ENCODE data around the gene EPAS1.

Gene EPAS1

DNA sequence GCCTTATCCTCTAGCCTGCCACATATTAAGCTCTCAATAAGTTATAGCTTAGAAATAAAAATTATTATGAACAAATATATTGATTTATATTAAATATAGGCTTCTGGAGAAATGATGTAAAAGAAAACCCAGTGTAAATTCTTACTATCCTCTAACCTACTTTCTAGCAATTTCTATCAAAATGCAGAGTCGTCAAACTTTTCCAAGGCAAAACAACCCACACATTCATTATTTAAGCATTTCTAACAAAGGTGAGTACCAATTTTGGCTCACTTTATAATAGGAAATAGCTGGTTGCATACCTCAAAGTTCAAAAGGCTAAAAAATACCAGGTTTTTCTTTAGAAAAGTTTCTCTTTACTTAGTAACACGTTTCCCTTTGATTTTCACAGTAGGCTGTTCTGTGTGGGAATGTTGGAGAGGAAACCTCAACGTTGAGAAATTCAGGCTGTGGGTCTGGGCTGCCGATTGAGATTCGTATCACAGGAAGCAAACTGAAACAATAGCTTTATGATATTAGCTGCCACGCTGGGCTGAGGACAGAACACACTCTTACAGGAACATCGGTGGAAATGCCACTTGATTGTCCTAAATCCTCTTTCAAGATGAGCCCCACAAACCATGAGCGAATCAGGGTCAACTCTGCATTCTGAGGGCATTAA, 53.0 kb downstream of the EPAS1 start:
- Mint-ChIP-seq H3K9me3 (no peaks in the 10 kb centered on the region), H3K27ac (peak overlapping the region; percentile 69), H3K27me3 (no peaks in the 10 kb centered on the region), H3K4me3 (peak overlapping the region; percentile 76), H3K36me3 (no peaks in the 10 kb centered on the region), H3K4me1 (peaks cover 87% of the 10 kb centered on the region)

DNA sequence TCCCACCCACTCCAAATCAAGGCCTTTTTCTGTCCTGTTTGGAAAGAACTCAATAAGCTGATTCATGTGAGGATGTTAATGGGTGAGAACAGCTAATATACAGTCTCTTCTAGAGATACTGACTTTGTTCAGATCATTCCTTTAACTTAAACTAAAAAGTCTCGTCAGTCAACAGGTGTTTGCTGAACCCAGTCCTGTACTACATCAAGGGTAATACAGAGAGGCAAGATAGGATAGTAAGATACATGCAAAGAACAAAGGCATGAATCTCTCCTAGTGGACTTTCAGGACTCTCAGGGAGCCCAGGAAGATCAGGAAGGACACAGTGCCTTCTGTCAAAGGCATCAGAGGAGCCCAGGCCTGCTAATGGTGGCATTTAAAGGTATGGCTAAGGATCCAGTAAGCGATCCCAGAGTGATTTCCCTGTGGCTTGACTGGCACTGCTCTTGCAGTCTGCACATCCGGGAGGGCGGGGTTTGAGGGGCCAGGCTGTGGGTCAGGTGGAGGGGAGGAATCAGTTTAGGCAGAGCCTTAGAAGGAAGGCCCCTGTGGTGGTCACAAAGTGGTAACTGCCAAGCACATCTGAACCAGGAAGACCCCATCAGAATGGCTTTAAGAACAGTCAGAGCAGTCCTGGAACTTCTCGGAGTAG, 54.0 kb downstream of the EPAS1 start:
- H3K4me1 Mint-ChIP-seq = peaks cover 88% of the 10 kb centered on the region
- peak overlapping the region; percentile 69 for H3K27ac Mint-ChIP-seq
- no peaks in the 10 kb centered on the region for H3K27me3 Mint-ChIP-seq
- H3K36me3 Mint-ChIP-seq = no peaks in the 10 kb centered on the region
- H3K4me3 Mint-ChIP-seq = peak overlapping the region; percentile 76
- H3K9me3 Mint-ChIP-seq = no peaks in the 10 kb centered on the region

DNA sequence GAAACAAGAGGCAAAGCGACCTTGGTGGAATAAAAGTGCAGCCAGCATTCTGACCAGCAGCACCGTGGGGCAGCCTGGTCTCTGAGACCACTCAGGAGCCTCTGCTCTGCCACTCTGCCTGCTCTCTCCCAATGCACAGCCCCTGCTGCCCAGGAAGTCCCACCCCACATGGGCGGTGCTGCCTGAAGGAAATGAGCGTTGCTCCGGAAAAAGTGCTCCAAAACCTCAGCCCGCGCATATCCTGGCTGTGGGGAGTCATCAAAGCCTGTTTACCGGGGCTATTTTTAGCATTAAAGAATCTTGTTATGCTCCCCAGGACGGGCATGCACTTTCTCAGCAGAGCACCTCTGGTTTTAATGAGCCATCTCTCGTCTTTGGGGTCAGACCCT, 54.5 kb downstream of the EPAS1 start:
- Mint-ChIP-seq H3K36me3 (no peaks in the 10 kb centered on the region), H3K4me1 (peaks cover 88% of the 10 kb centered on the region), H3K9me3 (no peaks in the 10 kb centered on the region), H3K27ac (peak overlapping the region; percentile 69), H3K4me3 (peak overlapping the region; percentile 76), H3K27me3 (no peaks in the 10 kb centered on the region)

DNA sequence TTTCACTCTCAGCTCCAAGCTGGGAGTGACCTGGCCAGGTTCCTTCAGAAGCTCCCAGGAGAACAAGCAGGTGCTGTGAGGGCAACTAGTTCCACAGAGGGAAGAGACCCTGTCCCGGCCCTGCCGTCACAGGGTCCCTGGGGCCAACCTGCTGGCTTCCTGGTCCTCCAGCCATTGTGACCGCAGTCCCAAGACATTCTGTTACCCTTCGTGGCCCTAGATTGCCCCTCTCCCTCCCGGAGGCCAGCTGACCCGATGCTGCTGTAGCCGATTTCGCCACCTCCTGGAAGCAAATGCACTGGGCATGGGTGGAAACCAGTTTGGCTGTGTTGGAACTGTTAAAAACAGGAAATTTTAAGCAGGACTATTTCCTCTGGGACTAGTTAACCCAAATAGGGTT, 55.4 kb downstream of the EPAS1 start:
- Mint-ChIP-seq H3K27ac (peak overlapping the region; percentile 69), H3K4me3 (peak overlapping the region; percentile 17), H3K9me3 (no peaks in the 10 kb centered on the region), H3K4me1 (peaks cover 88% of the 10 kb centered on the region), H3K36me3 (no peaks in the 10 kb centered on the region), H3K27me3 (no peaks in the 10 kb centered on the region)

DNA sequence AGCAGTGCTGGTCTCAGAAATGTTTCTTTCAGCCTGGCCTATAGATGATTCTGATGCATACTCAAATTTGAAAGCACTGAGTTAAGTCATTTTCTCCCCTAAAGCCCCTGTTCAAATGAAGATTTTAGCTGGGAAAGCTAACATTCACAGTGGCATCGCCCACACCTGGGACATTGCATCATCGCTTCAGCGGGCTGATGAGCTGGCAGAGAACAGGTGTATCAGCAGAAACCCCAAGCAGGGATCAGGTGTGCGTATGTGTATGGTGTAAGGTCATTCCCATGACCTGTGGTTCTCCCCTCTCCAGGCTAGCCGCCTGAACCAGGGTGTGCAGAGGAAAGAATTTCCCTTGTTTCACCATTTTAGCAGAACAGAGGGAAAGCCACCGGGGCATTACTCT, 56.3 kb downstream of the EPAS1 start:
- peaks cover 84% of the 10 kb centered on the region for H3K4me1 Mint-ChIP-seq
- H3K9me3 Mint-ChIP-seq = no peaks in the 10 kb centered on the region
- no peaks in the 10 kb centered on the region for H3K27me3 Mint-ChIP-seq
- H3K27ac Mint-ChIP-seq = peak overlapping the region; percentile 32
- H3K4me3 Mint-ChIP-seq = no peak overlapping the region
- H3K36me3 Mint-ChIP-seq = peaks cover under 1% of the 10 kb centered on the region

DNA sequence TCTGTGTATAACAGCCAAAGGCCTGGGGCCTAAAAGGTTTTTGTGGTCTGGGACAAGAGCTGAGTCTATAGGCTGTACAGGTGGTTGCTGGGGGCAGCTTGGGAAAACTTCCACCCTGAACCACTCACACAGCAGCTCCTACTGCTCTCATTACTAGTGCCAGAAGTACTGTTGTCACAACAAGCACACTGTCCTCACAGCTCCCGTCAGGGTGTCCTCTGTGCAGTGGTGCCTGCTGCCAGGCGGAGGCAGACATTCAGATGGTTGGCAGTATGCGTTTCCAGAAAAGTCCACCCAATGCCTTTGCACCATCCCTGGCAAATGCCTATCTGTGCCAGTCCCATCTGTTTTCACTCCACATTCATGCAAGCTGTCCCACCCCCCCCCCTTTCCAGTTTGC, 58.5 kb downstream of the EPAS1 start:
- Mint-ChIP-seq H3K9me3 (no peaks in the 10 kb centered on the region), H3K4me3 (no peak overlapping the region), H3K27me3 (no peaks in the 10 kb centered on the region), H3K4me1 (peaks cover 65% of the 10 kb centered on the region), H3K27ac (no peak overlapping the region), H3K36me3 (peaks cover 2% of the 10 kb centered on the region)

DNA sequence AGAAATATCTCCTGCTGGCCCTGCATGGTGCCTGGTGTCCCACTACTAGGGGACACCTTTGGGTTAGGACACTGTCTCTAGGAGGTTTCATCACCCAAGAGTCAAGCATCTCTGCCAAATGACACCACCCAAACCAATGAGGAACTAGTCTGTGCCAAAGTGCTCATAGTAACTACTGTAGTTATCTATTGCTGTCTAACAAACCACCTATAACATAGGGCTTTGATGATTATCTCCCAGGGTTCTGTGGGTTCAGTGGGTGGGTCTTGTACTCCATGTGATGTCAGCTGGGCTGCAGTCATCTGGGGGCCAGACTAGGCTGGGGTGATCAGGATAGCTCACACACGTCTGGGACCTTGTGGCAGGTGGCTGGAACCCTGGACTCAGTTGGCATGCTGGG, 59.8 kb downstream of the EPAS1 start:
- Mint-ChIP-seq H3K36me3 (peaks cover 2% of the 10 kb centered on the region), H3K4me3 (no peak overlapping the region), H3K27ac (no peak overlapping the region), H3K9me3 (no peaks in the 10 kb centered on the region), H3K4me1 (peaks cover 60% of the 10 kb centered on the region), H3K27me3 (no peaks in the 10 kb centered on the region)

DNA sequence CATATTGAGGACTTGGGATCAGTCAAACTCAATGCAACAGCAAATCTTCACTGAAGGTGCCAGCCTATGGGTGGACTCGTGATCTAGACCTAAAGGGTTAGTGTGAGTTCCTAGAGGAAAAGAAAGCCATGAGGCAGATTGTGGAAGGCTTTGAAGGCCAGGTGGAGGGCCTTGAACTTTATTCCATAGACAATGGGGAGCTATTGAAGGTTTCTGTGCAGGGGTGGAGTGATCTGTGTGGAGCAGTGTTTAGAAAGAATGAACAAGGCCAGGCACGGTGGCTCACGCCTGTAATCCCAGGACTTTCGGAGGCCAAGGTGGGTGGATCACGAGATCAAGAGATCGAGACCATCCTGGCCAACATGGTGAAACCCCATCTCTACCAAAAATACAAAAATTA, 61.5 kb downstream of the EPAS1 start:
- peaks cover 2% of the 10 kb centered on the region for H3K36me3 Mint-ChIP-seq
- peaks cover 62% of the 10 kb centered on the region for H3K4me1 Mint-ChIP-seq
- H3K9me3 Mint-ChIP-seq = no peaks in the 10 kb centered on the region
- H3K27me3 Mint-ChIP-seq = no peaks in the 10 kb centered on the region
- no peak overlapping the region for H3K4me3 Mint-ChIP-seq
- no peak overlapping the region for H3K27ac Mint-ChIP-seq

DNA sequence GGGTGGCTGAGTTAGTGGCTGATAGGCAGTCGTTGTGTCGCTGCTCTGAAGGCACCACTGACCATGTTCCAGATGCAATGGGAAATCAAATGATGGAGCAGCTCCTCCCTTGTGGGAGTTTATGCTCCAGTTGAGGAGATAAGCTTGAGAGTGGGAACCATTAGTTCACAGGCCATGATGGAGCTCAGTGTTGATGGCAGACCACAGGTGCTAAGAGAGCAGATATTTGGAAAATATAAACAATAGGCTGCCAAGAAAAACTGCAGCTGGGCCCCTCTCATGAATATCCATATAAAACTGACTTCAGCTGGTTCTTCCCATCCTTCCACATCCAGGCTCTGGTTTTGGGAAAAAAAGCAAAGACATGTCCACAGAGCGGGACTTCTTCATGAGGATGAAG, 63.1 kb downstream of the EPAS1 start:
- peaks cover 2% of the 10 kb centered on the region for H3K36me3 Mint-ChIP-seq
- no peaks in the 10 kb centered on the region for H3K9me3 Mint-ChIP-seq
- H3K4me1 Mint-ChIP-seq = peaks cover 60% of the 10 kb centered on the region
- no peak overlapping the region for H3K4me3 Mint-ChIP-seq
- no peak overlapping the region for H3K27ac Mint-ChIP-seq
- no peaks in the 10 kb centered on the region for H3K27me3 Mint-ChIP-seq

DNA sequence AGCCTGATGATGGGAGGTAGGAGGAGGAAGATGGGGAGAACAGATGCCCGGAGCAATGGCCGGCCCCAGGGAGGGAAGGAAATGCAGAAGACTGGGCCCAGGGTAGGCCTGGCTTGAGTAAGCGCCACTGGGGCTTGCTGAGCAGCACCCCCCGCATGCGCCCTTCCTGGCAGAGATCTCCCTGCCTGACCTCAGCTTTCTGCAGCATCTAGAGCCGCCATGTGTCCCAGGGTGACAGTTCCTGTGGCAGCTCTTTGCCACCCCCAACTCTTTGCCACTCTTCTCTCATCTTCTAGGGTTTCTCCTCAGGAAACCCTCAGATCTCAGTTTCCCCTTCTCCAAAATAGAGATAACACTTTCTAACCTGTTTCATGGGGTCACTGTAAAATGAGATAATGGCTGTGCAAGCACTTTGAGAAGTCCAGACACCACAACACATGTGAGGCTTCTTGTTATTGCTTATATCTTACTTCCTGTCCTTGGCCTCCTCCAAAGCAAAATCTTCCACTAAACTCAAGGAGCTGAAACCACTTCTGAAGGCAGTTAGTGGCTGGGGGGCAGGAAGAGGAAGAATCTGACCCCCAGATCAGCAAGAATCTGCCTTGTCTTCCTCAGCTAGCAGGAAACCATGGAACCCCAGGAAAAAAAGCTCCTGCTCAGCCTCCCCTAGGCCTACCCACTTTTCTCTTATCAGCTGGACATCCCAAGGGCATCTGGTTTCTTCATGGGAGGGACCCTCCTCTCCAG, 64.9 kb downstream of the EPAS1 start:
- Mint-ChIP-seq H3K27me3 (no peaks in the 10 kb centered on the region), H3K9me3 (no peaks in the 10 kb centered on the region), H3K4me1 (peaks cover 50% of the 10 kb centered on the region), H3K4me3 (no peak overlapping the region), H3K27ac (peak overlapping the region; percentile 59), H3K36me3 (peaks cover 2% of the 10 kb centered on the region)

DNA sequence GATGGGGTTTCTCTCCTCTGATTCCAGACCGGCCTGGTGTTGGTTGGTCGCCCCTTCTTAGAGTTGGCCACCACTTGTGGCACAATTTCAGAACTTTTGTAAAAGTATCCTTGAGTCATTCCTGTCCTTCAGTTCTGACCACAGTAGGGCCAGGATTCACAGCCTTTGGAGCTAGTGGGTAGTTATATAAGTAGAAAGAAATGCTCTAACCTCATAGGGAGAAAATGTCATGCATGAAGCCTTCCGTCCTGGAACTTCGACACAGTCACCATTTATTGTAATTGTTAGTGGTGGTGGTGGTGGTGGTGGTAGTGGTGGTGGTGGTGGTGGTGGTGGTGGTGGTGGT, 65.4 kb downstream of the EPAS1 start:
- Mint-ChIP-seq H3K27ac (no peak overlapping the region), H3K36me3 (peaks cover 2% of the 10 kb centered on the region), H3K9me3 (no peaks in the 10 kb centered on the region), H3K4me3 (no peak overlapping the region), H3K4me1 (peaks cover 45% of the 10 kb centered on the region), H3K27me3 (no peaks in the 10 kb centered on the region)

DNA sequence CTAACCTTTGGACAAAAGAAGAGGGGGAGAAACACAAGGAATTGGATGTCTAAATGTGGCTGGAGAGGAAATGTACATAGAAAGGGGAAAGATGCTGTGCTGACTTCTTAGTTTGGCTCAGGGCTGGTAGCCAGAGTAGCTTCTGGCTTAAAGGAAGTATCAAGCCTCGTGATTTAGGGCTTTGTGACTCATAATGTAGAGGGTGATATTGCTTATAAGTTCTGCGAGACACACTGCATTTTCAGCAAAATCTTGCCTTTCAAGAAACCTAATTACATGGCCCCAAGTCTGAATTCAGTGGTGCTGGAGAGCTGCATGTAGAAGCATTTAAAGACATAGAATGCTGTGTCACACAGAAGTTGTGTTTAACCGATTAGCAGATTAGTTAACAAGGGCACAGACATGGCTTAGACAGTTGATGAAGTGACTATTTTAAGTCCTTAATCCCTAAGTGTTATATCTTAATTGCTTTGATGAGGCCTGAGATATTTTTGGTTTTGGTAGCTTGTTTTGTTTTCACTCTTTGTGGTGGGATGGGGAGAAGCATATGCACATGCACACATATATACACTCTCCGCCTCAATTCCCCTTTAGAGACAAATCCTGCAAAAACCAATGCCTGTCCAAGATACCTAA, 66.4 kb downstream of the EPAS1 start:
- Mint-ChIP-seq H3K4me1 (peaks cover 39% of the 10 kb centered on the region), H3K27ac (no peak overlapping the region), H3K4me3 (no peak overlapping the region), H3K36me3 (no peaks in the 10 kb centered on the region), H3K27me3 (no peaks in the 10 kb centered on the region), H3K9me3 (no peaks in the 10 kb centered on the region)

DNA sequence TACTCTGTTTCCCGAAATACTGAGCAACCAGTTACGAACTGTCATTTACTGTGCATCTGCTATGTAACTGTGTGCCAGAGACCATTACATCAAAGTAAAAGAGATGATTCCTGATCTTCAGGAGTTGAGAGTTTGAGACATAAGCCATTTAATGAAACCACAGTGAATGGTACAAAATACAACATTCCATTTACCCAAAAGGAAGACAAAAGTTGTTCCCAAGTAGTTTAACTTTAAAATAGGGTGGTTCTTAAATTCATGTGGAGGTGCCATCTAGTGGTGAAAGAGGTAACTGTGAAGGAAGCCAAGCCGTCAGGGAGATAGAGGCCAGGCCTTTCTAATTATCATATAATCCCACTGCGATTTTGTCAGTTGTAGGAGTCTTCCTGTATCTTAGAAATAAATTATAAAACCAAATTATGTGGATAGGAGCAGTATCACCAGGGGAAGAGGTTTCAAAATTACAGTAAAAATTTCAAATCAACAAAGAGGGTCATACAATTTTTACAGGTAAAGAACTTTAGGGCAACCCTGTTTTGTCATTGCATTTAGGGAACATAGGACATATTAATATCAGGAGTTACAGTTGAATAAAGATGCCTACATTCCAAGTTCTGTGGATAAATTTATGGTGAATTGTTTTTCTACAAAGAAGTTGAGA, 67.7 kb downstream of the EPAS1 start:
- Mint-ChIP-seq H3K27ac (no peak overlapping the region), H3K27me3 (no peaks in the 10 kb centered on the region), H3K36me3 (no peaks in the 10 kb centered on the region), H3K4me3 (no peak overlapping the region), H3K9me3 (no peaks in the 10 kb centered on the region), H3K4me1 (peaks cover 37% of the 10 kb centered on the region)

DNA sequence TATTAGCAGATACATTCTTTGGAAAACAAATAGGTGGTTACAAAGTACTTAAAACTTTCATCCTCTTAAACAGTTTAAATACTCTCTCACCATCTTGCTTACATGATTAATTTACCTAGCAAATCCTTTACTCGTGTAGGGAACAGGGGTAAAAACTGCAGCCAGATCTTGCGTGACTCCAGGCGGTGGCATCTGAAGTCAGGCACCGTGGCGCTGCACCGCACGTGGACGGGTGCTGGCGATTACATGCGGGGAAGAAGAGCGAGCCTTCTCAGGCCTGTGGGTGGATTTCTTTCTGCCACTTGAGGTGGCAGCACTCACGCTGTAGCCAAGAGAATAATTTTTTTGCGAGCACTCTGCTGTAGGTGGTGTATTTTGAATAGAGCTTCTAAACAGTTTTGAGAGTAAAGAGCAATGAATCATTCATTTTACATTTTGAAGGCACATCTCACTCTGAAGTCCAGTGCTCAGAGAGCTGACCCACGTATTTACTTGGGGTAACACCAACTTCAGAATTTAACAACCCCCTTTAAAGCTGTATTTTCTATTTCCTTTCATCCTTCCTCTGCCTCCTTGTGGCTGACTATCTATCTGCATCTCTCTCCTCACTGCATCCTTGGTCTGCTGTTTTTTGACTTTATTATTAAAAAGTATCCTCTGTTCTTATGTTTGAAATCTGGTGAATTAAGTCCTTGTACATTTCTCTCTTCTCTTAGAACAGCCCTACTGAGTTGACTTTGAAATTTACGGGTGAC, 68.9 kb downstream of the EPAS1 start:
- Mint-ChIP-seq H3K27me3 (no peaks in the 10 kb centered on the region), H3K4me1 (peaks cover 37% of the 10 kb centered on the region), H3K4me3 (no peak overlapping the region), H3K27ac (no peak overlapping the region), H3K36me3 (no peaks in the 10 kb centered on the region), H3K9me3 (no peaks in the 10 kb centered on the region)

DNA sequence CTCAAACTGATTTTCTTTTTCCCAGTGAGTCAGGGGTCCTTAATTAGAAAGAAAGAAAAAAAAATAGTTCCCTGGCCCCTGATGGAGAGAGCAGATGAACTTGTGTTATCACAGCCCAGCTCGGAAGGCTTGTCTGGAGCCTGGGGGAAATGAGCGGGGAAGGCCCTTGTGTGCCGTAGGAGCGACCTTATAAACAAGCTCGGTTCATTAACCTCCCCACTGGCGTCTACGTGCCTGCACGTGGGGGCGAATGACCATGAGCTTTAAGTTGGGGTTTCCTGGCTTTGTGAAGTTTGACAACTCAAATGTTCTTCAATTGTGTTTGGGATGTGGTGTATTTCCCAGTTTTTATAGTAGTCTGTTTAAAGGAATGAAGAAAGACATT, 69.5 kb downstream of the EPAS1 start:
- Mint-ChIP-seq H3K36me3 (no peaks in the 10 kb centered on the region), H3K27me3 (no peaks in the 10 kb centered on the region), H3K4me1 (peaks cover 32% of the 10 kb centered on the region), H3K9me3 (no peaks in the 10 kb centered on the region), H3K4me3 (no peak overlapping the region), H3K27ac (no peak overlapping the region)

Data from activated naive CD4-positive, alpha-beta T cell treated with anti-CD3 and anti-CD28 coated beads, Interleukin-2, amount 50 U/mL, for 24 hours (primary cell).